GM23338 (cell line): Measurements from ENCODE around the gene TBL1XR1. TPM values are rescaled to one million over a fixed set of nuclear protein-coding genes. Genes with fewer than 3 reads are reported as not detected.

Experiments
- ATAC-seq: fragments of 200-7000 bp; cut with Tn5 transposase; 3 replicates; pipeline ENCODE4 v1.9.1; 2020
- DNase-seq: peaks from one replicate; pipeline ENCODE4 v3.0.0-alpha.2; 2015; ENCODE audit warnings: low spot score
- H2AFZ ChIP-seq: fragments of 200-600 bp; sonication (generic); 2 replicates; pipeline ENCODE4 v1.8.0; 2016; ENCODE audit warnings: antibody characterized with exemption, mild to moderate bottlenecking, moderate library complexity
- H3F3A ChIP-seq: fragments of 200-600 bp; sonication (generic); replicated peaks from 2 replicates; pipeline ENCODE4 v1.8.0; 2017; ENCODE audit warnings: antibody characterized with exemption, mixed run types, low read depth
- H3K27ac ChIP-seq: fragments of 200-600 bp; sonication (generic); 2 replicates; pipeline ENCODE4 v1.6.1; 2016; ENCODE audit warnings: low read depth
- H3K27me3 ChIP-seq: fragments of 200-600 bp; sonication (generic); 2 replicates; pipeline ENCODE4 v1.8.0; 2016; ENCODE audit warnings: mild to moderate bottlenecking, mixed run types, moderate library complexity; ENCODE audit not compliant: insufficient read depth
- H3K36me3 ChIP-seq: fragments of 200-600 bp; sonication (generic); 2 replicates; pipeline ENCODE4 v1.8.0; 2016; ENCODE audit warnings: mild to moderate bottlenecking; ENCODE audit not compliant: insufficient read depth
- H3K4me1 ChIP-seq: fragments of 200-600 bp; sonication (generic); 2 replicates; pipeline ENCODE4 v1.8.0; 2016; ENCODE audit warnings: mild to moderate bottlenecking, moderate library complexity; ENCODE audit not compliant: insufficient read depth
- H3K4me2 ChIP-seq: fragments of 200-600 bp; sonication (generic); 2 replicates; pipeline ENCODE4 v1.7.1; 2017; ENCODE audit warnings: mixed run types
- H3K4me3 ChIP-seq: fragments of 200-600 bp; sonication (generic); 2 replicates; pipeline ENCODE4 v1.6.1; 2016; ENCODE audit warnings: mixed run types
- H3K79me2 ChIP-seq: fragments of 200-600 bp; sonication (generic); replicated peaks from 2 replicates; pipeline ENCODE4 v1.8.0; 2017; ENCODE audit warnings: mild to moderate bottlenecking; ENCODE audit not compliant: insufficient read depth
- H3K9me2 ChIP-seq: fragments of 200-600 bp; sonication (generic); 2 replicates; pipeline ENCODE4 v1.8.0; 2017; ENCODE audit not compliant: insufficient read depth
- H4K20me1 ChIP-seq: fragments of 200-600 bp; sonication (generic); replicated peaks from 2 replicates; pipeline ENCODE4 v1.8.0; 2017; ENCODE audit warnings: mild to moderate bottlenecking; ENCODE audit not compliant: insufficient read depth
- H3K27ac Mint-ChIP-seq: 2 replicates; pipeline ENCODE4 v1.8.0; 2020; ENCODE audit warnings: inconsistent platforms, mild to moderate bottlenecking, moderate library complexity, mixed read lengths
- H3K27me3 Mint-ChIP-seq: 3 replicates; pipeline ENCODE4 v1.8.0; 2022; ENCODE audit warnings: low read depth, mild to moderate bottlenecking, moderate library complexity, mixed read lengths, inconsistent platforms; ENCODE audit not compliant: insufficient read depth, poor library complexity
- H3K36me3 Mint-ChIP-seq: 3 replicates; pipeline ENCODE4 v1.8.0; 2021; ENCODE audit warnings: low read depth, mild to moderate bottlenecking, inconsistent platforms, moderate library complexity, mixed read lengths
- H3K4me1 Mint-ChIP-seq: 3 replicates; pipeline ENCODE4 v1.8.0; 2020; ENCODE audit warnings: mild to moderate bottlenecking, inconsistent platforms, mixed read lengths
- H3K4me3 Mint-ChIP-seq: 3 replicates; pipeline ENCODE4 v1.8.0; 2021; ENCODE audit warnings: moderate library complexity, mild to moderate bottlenecking, inconsistent platforms, mixed read lengths
- H3K9me3 Mint-ChIP-seq: 3 replicates; pipeline ENCODE4 v1.8.0; 2020; ENCODE audit warnings: moderate library complexity, mild to moderate bottlenecking, inconsistent platforms, mixed read lengths
- CREB1 ChIP-seq: fragments of 250-450 bp; sonication (Bioruptor Pico); IDR thresholded peaks from 2 replicates; pipeline ENCODE4 v1.5.0; 2020; ENCODE audit warnings: low read depth, mild to moderate bottlenecking, moderate library complexity
- EZH2phosphoT487 ChIP-seq: fragments of 200-600 bp; sonication (generic); IDR thresholded peaks from one replicate; pipeline ENCODE4 v1.8.1; 2018; ENCODE audit warnings: antibody characterized with exemption; ENCODE audit not compliant: unreplicated experiment
- JUNB ChIP-seq: IDR thresholded peaks from one replicate; pipeline ENCODE4 v1.6.1; 2016; ENCODE audit warnings: antibody characterized with exemption; ENCODE audit not compliant: unreplicated experiment
- NANOG ChIP-seq: IDR thresholded peaks from 2 replicates; pipeline ENCODE4 v1.6.1; 2016; ENCODE audit warnings: antibody characterized with exemption, borderline replicate concordance
- POLR2AphosphoS5 ChIP-seq: IDR thresholded peaks from 2 replicates; pipeline ENCODE4 v1.6.1; 2016; ENCODE audit warnings: antibody characterized with exemption, low read depth
- STAT1 ChIP-seq: IDR thresholded peaks from one replicate; pipeline ENCODE4 v1.6.1; 2016; ENCODE audit warnings: antibody characterized with exemption; ENCODE audit not compliant: unreplicated experiment
- ZNF114 ChIP-seq: fragments of 250-450 bp; sonication (Bioruptor Pico); IDR thresholded peaks from 2 replicates; pipeline ENCODE4 v1.5.0; 2020; ENCODE audit warnings: mild to moderate bottlenecking, moderate library complexity
- ZNF331 ChIP-seq: fragments of 250-450 bp; sonication (Bioruptor Pico); IDR thresholded peaks from 2 replicates; pipeline ENCODE4 v1.5.0; 2020; ENCODE audit warnings: low read depth, mild to moderate bottlenecking, moderate library complexity
- polyA plus RNA-seq: library from polyadenylated mRNA; unstranded; fragments of >200 nt; fragmentation: Nextera tagmentation; extraction: Ambion mirVana; gene quantifications from 2 replicates; pipeline ENCODE4 v1.2.1, GENCODE V29; 2016
- total RNA-seq: library from RNA; depleted of rRNA; stranded (reverse); fragments of >200 nt; shearing (Covaris generic); gene quantifications from 2 replicates; pipeline ENCODE4 v1.2.3, GENCODE V29; 2014
- TF ChIP-seq, protein P1 (sequence below): fragments of 250-450 bp; sonication (Bioruptor Pico); IDR thresholded peaks from 2 replicates; pipeline ENCODE4 v1.5.0; 2020; ENCODE audit warnings: mild to moderate bottlenecking, moderate library complexity
- TF ChIP-seq, protein P2 (sequence below), 2 experiments: fragments of 200-600 bp in 1 of 2; sonication (generic) in 1 of 2; conservative IDR thresholded peaks; 2 replicates each; pipeline versions ENCODE4 v1.5.1 to v1.6.1; 2016 to 2017; ENCODE audit warnings: antibody characterized with exemption in 2 of 2, low read depth in 2 of 2, mild to moderate bottlenecking in 2 of 2, moderate library complexity in 1 of 2
- TF ChIP-seq, protein P3 (sequence below): IDR thresholded peaks from 2 replicates; pipeline ENCODE4 v1.6.1; 2016; ENCODE audit warnings: antibody characterized with exemption

Gene TBL1XR1
- total and polyA plus RNA-seq, 2 experiments from 2014 or later: 49.6 to 122 TPM

DNA sequence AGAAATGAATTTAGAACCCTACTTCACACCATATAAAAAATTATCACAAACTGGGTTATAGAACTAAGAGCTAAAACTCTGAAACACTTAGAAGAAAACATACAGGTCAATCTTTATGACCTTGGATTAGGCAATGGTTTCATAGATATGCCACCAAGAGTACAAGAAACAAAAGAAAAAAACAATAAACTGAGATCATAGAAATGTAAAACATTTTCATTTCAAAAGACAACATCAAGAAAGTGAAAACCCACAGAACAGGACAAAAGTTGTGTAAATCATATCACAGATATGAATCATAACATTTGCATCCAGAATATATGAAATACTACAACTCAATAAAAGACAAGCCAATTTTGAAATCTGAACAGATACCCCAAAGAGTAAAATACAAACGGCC, 72.4 kb downstream of the TBL1XR1 start (continued):
- TF ChIP-seq, protein P1, sequence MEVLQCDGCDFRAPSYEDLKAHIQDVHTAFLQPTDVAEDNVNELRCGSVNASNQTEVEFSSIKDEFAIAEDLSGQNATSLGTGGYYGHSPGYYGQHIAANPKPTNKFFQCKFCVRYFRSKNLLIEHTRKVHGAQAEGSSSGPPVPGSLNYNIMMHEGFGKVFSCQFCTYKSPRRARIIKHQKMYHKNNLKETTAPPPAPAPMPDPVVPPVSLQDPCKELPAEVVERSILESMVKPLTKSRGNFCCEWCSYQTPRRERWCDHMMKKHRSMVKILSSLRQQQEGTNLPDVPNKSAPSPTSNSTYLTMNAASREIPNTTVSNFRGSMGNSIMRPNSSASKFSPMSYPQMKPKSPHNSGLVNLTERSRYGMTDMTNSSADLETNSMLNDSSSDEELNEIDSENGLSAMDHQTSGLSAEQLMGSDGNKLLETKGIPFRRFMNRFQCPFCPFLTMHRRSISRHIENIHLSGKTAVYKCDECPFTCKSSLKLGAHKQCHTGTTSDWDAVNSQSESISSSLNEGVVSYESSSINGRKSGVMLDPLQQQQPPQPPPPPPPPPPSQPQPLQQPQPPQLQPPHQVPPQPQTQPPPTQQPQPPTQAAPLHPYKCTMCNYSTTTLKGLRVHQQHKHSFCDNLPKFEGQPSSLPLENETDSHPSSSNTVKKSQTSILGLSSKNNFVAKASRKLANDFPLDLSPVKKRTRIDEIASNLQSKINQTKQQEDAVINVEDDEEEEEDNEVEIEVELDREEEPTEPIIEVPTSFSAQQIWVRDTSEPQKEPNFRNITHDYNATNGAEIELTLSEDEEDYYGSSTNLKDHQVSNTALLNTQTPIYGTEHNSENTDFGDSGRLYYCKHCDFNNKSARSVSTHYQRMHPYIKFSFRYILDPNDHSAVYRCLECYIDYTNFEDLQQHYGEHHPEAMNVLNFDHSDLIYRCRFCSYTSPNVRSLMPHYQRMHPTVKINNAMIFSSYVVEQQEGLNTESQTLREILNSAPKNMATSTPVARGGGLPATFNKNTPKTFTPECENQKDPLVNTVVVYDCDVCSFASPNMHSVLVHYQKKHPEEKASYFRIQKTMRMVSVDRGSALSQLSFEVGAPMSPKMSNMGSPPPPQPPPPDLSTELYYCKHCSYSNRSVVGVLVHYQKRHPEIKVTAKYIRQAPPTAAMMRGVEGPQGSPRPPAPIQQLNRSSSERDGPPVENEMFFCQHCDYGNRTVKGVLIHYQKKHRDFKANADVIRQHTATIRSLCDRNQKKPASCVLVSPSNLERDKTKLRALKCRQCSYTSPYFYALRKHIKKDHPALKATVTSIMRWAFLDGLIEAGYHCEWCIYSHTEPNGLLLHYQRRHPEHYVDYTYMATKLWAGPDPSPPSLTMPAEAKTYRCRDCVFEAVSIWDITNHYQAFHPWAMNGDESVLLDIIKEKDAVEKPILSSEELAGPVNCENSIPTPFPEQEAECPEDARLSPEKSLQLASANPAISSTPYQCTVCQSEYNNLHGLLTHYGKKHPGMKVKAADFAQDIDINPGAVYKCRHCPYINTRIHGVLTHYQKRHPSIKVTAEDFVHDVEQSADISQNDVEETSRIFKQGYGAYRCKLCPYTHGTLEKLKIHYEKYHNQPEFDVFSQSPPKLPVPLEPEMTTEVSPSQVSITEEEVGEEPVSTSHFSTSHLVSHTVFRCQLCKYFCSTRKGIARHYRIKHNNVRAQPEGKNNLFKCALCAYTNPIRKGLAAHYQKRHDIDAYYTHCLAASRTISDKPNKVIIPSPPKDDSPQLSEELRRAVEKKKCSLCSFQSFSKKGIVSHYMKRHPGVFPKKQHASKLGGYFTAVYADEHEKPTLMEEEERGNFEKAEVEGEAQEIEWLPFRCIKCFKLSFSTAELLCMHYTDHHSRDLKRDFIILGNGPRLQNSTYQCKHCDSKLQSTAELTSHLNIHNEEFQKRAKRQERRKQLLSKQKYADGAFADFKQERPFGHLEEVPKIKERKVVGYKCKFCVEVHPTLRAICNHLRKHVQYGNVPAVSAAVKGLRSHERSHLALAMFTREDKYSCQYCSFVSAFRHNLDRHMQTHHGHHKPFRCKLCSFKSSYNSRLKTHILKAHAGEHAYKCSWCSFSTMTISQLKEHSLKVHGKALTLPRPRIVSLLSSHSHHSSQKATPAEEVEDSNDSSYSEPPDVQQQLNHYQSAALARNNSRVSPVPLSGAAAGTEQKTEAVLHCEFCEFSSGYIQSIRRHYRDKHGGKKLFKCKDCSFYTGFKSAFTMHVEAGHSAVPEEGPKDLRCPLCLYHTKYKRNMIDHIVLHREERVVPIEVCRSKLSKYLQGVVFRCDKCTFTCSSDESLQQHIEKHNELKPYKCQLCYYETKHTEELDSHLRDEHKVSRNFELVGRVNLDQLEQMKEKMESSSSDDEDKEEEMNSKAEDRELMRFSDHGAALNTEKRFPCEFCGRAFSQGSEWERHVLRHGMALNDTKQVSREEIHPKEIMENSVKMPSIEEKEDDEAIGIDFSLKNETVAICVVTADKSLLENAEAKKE: no peak
- TF ChIP-seq ZNF114 (CRISPR knock-in tag) (no peak), NANOG (no peak), STAT1 (no peak)
- TF ChIP-seq, protein P2, sequence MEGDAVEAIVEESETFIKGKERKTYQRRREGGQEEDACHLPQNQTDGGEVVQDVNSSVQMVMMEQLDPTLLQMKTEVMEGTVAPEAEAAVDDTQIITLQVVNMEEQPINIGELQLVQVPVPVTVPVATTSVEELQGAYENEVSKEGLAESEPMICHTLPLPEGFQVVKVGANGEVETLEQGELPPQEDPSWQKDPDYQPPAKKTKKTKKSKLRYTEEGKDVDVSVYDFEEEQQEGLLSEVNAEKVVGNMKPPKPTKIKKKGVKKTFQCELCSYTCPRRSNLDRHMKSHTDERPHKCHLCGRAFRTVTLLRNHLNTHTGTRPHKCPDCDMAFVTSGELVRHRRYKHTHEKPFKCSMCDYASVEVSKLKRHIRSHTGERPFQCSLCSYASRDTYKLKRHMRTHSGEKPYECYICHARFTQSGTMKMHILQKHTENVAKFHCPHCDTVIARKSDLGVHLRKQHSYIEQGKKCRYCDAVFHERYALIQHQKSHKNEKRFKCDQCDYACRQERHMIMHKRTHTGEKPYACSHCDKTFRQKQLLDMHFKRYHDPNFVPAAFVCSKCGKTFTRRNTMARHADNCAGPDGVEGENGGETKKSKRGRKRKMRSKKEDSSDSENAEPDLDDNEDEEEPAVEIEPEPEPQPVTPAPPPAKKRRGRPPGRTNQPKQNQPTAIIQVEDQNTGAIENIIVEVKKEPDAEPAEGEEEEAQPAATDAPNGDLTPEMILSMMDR (conservative IDR thresholded peaks at IDR 0.05; ENCODE audit: low read depth in 2 of 2): no peak
- TF ChIP-seq, protein P3, sequence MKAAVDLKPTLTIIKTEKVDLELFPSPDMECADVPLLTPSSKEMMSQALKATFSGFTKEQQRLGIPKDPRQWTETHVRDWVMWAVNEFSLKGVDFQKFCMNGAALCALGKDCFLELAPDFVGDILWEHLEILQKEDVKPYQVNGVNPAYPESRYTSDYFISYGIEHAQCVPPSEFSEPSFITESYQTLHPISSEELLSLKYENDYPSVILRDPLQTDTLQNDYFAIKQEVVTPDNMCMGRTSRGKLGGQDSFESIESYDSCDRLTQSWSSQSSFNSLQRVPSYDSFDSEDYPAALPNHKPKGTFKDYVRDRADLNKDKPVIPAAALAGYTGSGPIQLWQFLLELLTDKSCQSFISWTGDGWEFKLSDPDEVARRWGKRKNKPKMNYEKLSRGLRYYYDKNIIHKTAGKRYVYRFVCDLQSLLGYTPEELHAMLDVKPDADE: no peak

DNA sequence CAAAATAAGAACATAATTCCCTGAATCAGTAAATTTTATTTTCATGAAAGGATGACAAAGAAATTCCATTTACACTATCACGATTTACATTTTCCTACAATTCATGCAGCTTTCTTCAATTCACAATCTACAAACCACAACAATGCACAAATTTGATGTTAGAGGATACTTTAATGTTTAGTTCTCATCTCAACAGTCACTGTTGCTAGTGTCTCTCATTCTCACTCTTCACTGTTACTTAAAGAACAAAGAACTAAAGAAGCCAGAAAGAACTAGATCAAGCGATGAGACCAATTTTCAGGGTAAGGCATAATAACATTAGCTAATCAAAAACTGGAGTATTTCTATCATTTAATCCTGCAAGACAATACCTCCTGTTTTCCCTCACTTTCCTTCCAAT, 73.5 kb downstream of the TBL1XR1 start:
- Mint-ChIP-seq H3K4me3 (no peak overlapping the region), H3K4me1 (peaks cover 73% of the 10 kb centered on the region), H3K9me3 (no peaks in the 10 kb centered on the region), H3K36me3 (no peaks in the 10 kb centered on the region; the same call in 2 of the 3 replicates), H3K27me3 (no peaks in the 10 kb centered on the region), H3K27ac (peak overlapping the region; percentile 67; the same call in 1 of the 2 replicates)
- Histone ChIP-seq H3K4me3 (no peak overlapping the region), H3K27ac (no peak overlapping the region), H3K27me3 (no peaks in the 10 kb centered on the region), H3K4me1 (peaks cover 67% of the 10 kb centered on the region), H3K79me2 (peaks cover 100% of the 10 kb centered on the region), H4K20me1 (peaks cover 92% of the 10 kb centered on the region), H3K9me2 (no peaks in the 10 kb centered on the region), H3F3A (no peaks in the 10 kb centered on the region), H2AFZ (no peak overlapping the region), H3K36me3 (no peaks in the 10 kb centered on the region), H3K4me2 (no peak overlapping the region)
- no peak for DNase-seq
- ATAC-seq: no peak
- no peak for TF ChIP-seq EZH2phosphoT487
- no peak for TF ChIP-seq ZNF331
- no peak for TF ChIP-seq ZNF114 (CRISPR knock-in tag)
- no peak for TF ChIP-seq NANOG
- no peak for TF ChIP-seq JUNB
- no peak for TF ChIP-seq POLR2AphosphoS5
- no peak for TF ChIP-seq CREB1
- TF ChIP-seq STAT1: no peak
- TF ChIP-seq, protein P2 (conservative IDR thresholded peaks at IDR 0.05; ENCODE audit: low read depth in 2 of 2): no peak
- TF ChIP-seq, protein P3: no peak
